Left renal cortex interstitium (tissue), 4 donors: ENCODE data around the gene PHF21A. TPM values are rescaled to one million over a fixed set of nuclear protein-coding genes. Genes with fewer than 3 reads are reported as not detected.

ENCODE experiments used
- DNase-seq, 4 donors: peaks; one replicate each; pipeline ENCODE4 v3.0.0-alpha.2; 2013; ENCODE audit warnings: low read depth in 4 of 4, low spot score in 2 of 4, missing footprints in 1 of 4
- polyA plus RNA-seq, 4 donors: library from polyadenylated mRNA; unstranded; fragments of 120-200 nt; gene quantifications; one replicate each; pipeline ENCODE4 v1.2.1, GENCODE V29; 2013; ENCODE audit not compliant: insufficient read length in 4 of 4

The PHF21A gene
- polyA plus RNA-seq, 4 donors = 34.5 to 60.9 (median 51.7) TPM

GRCh38 chr11:46079662-46080061 is 41.6 kb downstream of the PHF21A start:
- no peak for DNase-seq

- no peak for DNase-seq
Measured at GRCh38 chr11:46075928-46076327, 45.3 kb downstream of the PHF21A start.

GRCh38 chr11:46075168-46075567 is 46.1 kb downstream of the PHF21A start:
- DNase-seq = no peak

GRCh38 chr11:46073632-46074031 is 47.6 kb downstream of the PHF21A start:
- no peak for DNase-seq

GRCh38 chr11:46072172-46072964 is 48.9 kb downstream of the PHF21A start:
- no peak for DNase-seq

- DNase-seq = no peak
Measured at GRCh38 chr11:46071091-46071490, 50.2 kb downstream of the PHF21A start.

GRCh38 chr11:46069595-46069994 is 51.7 kb downstream of the PHF21A start:
- no peak for DNase-seq

- DNase-seq = no peak
Measured at GRCh38 chr11:46066335-46066734, 54.9 kb downstream of the PHF21A start.

GRCh38 chr11:46065681-46066080 is 55.6 kb downstream of the PHF21A start:
- no peak for DNase-seq

GRCh38 chr11:46064221-46064620 is 57.0 kb downstream of the PHF21A start:
- DNase-seq = no peak

- no peak for DNase-seq
Measured at GRCh38 chr11:46063138-46063537, 58.1 kb downstream of the PHF21A start.

GRCh38 chr11:46060013-46060412 is 61.2 kb downstream of the PHF21A start:
- DNase-seq = no peak

GRCh38 chr11:46057489-46057888 is 63.8 kb downstream of the PHF21A start:
- no peak for DNase-seq

GRCh38 chr11:46055371-46055770 is 65.9 kb downstream of the PHF21A start:
- no peak for DNase-seq

- DNase-seq = no peak
Measured at GRCh38 chr11:46051102-46051501, 70.2 kb downstream of the PHF21A start.

GRCh38 chr11:46050662-46051061 is 70.6 kb downstream of the PHF21A start:
- no peak for DNase-seq

GRCh38 chr11:46050003-46050461 is 71.2 kb downstream of the PHF21A start:
- peak in 1 of 4 donors; percentile 23 for DNase-seq

- no peak for DNase-seq
Measured at GRCh38 chr11:46049325-46049897, 71.8 kb downstream of the PHF21A start.

GRCh38 chr11:46048198-46048597 is 73.1 kb downstream of the PHF21A start:
- DNase-seq = no peak

GRCh38 chr11:46047520-46047919 is 73.7 kb downstream of the PHF21A start:
- no peak for DNase-seq

- DNase-seq = no peak
Measured at GRCh38 chr11:46045811-46046210, 75.4 kb downstream of the PHF21A start.

GRCh38 chr11:46044601-46045000 is 76.7 kb downstream of the PHF21A start:
- DNase-seq = no peak
